ENCODE data around the gene MOCOS.

DNA sequence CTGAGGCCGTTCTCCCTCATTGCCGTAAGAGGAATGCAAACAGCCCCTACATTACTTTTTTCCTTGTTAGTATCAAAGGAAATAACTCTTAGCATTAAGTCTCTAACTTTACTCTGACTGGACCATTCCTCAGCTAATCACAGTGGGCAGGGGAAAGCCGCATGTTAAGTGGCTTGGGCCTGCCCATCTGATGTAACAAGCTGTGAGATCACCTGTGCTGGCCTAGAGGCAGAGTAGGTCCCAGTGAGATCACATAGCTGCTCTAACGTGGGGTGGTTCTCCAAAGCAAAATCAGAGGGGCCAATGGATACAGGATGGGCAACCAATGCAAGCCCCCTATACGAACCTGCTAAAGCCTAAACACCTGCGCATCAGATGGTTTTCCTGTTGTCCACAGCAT lies 5.9 kb upstream of the MOCOS start:
- no peak for TF ChIP-seq EZH2 (IDR thresholded peaks at IDR 0.05; ENCODE audit: borderline replicate concordance, insufficient read depth, low read depth, low read length, poor library complexity, severe bottlenecking)
- TF ChIP-seq, protein P1, sequence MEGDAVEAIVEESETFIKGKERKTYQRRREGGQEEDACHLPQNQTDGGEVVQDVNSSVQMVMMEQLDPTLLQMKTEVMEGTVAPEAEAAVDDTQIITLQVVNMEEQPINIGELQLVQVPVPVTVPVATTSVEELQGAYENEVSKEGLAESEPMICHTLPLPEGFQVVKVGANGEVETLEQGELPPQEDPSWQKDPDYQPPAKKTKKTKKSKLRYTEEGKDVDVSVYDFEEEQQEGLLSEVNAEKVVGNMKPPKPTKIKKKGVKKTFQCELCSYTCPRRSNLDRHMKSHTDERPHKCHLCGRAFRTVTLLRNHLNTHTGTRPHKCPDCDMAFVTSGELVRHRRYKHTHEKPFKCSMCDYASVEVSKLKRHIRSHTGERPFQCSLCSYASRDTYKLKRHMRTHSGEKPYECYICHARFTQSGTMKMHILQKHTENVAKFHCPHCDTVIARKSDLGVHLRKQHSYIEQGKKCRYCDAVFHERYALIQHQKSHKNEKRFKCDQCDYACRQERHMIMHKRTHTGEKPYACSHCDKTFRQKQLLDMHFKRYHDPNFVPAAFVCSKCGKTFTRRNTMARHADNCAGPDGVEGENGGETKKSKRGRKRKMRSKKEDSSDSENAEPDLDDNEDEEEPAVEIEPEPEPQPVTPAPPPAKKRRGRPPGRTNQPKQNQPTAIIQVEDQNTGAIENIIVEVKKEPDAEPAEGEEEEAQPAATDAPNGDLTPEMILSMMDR (IDR thresholded peaks at IDR 0.05), result no peak
